Measurements from ENCODE around the gene QPCT.

The QPCT gene

GRCh38 chr2:37315364-37315763 is 29.1 kb upstream of the QPCT start:
- H3K4me1 ChIP-seq (ENCODE audit: control insufficient read depth in 1 of 2, insufficient read depth in 2 of 2, low read length in 2 of 2): peaks cover 0 to 16% of the 10 kb centered on the region in 2 donors
- no peaks in the 10 kb centered on the region for H3K9me3 ChIP-seq (ENCODE audit: control insufficient read depth in 1 of 2, low read length in 2 of 2)
- H3K27me3 ChIP-seq (ENCODE audit: control insufficient read depth in 1 of 2, insufficient read depth in 2 of 2, low read length in 2 of 2): no peaks in the 10 kb centered on the region
- H3K27ac ChIP-seq (ENCODE audit: low read depth, low read length): no peak overlapping the region
- H3K9ac ChIP-seq (ENCODE audit: low read depth in 1 of 2, low read length in 2 of 2): no peak overlapping the region
- no peak overlapping the region for H3K4me3 ChIP-seq (ENCODE audit: low read depth in 1 of 2, low read length in 2 of 2)
- no peaks in the 10 kb centered on the region for H3K36me3 ChIP-seq (ENCODE audit: control insufficient read depth in 1 of 2, insufficient read depth in 2 of 2, low read length in 2 of 2)

GRCh38 chr2:37316181-37316580 is 28.2 kb upstream of the QPCT start:
- no peaks in the 10 kb centered on the region for H3K27me3 ChIP-seq (ENCODE audit: control insufficient read depth in 1 of 2, insufficient read depth in 2 of 2, low read length in 2 of 2)
- H3K4me3 ChIP-seq (ENCODE audit: low read depth in 1 of 2, low read length in 2 of 2): no peak overlapping the region
- H3K27ac ChIP-seq (ENCODE audit: low read depth, low read length): no peak overlapping the region
- H3K9ac ChIP-seq (ENCODE audit: low read depth in 1 of 2, low read length in 2 of 2): no peak overlapping the region
- no peaks in the 10 kb centered on the region for H3K9me3 ChIP-seq (ENCODE audit: control insufficient read depth in 1 of 2, low read length in 2 of 2)
- H3K36me3 ChIP-seq (ENCODE audit: control insufficient read depth in 1 of 2, insufficient read depth in 2 of 2, low read length in 2 of 2): no peaks in the 10 kb centered on the region
- peaks cover 0 to 14% of the 10 kb centered on the region in 2 donors for H3K4me1 ChIP-seq (ENCODE audit: control insufficient read depth in 1 of 2, insufficient read depth in 2 of 2, low read length in 2 of 2)

GRCh38 chr2:37317746-37318145 is 26.7 kb upstream of the QPCT start:
- no peak overlapping the region for H3K9ac ChIP-seq (ENCODE audit: low read depth in 1 of 2, low read length in 2 of 2)
- H3K27me3 ChIP-seq (ENCODE audit: control insufficient read depth in 1 of 2, insufficient read depth in 2 of 2, low read length in 2 of 2): no peaks in the 10 kb centered on the region
- no peak overlapping the region for H3K4me3 ChIP-seq (ENCODE audit: low read depth in 1 of 2, low read length in 2 of 2)
- no peak overlapping the region for H3K27ac ChIP-seq (ENCODE audit: low read depth, low read length)
- H3K4me1 ChIP-seq (ENCODE audit: control insufficient read depth in 1 of 2, insufficient read depth in 2 of 2, low read length in 2 of 2): peaks cover 5 to 16% of the 10 kb centered on the region in 2 donors
- H3K9me3 ChIP-seq (ENCODE audit: control insufficient read depth in 1 of 2, low read length in 2 of 2): no peaks in the 10 kb centered on the region
- no peaks in the 10 kb centered on the region for H3K36me3 ChIP-seq (ENCODE audit: control insufficient read depth in 1 of 2, insufficient read depth in 2 of 2, low read length in 2 of 2)

GRCh38 chr2:37318401-37318800 is 26.0 kb upstream of the QPCT start:
- Histone ChIP-seq H3K9ac (ENCODE audit: low read depth in 1 of 2, low read length in 2 of 2) (no peak overlapping the region), H3K9me3 (ENCODE audit: control insufficient read depth in 1 of 2, low read length in 2 of 2) (no peaks in the 10 kb centered on the region), H3K27ac (ENCODE audit: low read depth, low read length) (no peak overlapping the region), H3K36me3 (ENCODE audit: control insufficient read depth in 1 of 2, insufficient read depth in 2 of 2, low read length in 2 of 2) (no peaks in the 10 kb centered on the region), H3K27me3 (ENCODE audit: control insufficient read depth in 1 of 2, insufficient read depth in 2 of 2, low read length in 2 of 2) (no peaks in the 10 kb centered on the region), H3K4me1 (ENCODE audit: control insufficient read depth in 1 of 2, insufficient read depth in 2 of 2, low read length in 2 of 2) (peaks cover 5 to 19% of the 10 kb centered on the region in 2 donors), H3K4me3 (ENCODE audit: low read depth in 1 of 2, low read length in 2 of 2) (no peak overlapping the region)

- Histone ChIP-seq H3K9me3 (ENCODE audit: control insufficient read depth in 1 of 2, low read length in 2 of 2) (no peaks in the 10 kb centered on the region), H3K9ac (ENCODE audit: low read depth in 1 of 2, low read length in 2 of 2) (no peak overlapping the region), H3K4me1 (ENCODE audit: control insufficient read depth in 1 of 2, insufficient read depth in 2 of 2, low read length in 2 of 2) (peaks cover 5 to 20% of the 10 kb centered on the region in 2 donors), H3K27me3 (ENCODE audit: control insufficient read depth in 1 of 2, insufficient read depth in 2 of 2, low read length in 2 of 2) (no peaks in the 10 kb centered on the region), H3K4me3 (ENCODE audit: low read depth in 1 of 2, low read length in 2 of 2) (no peak overlapping the region), H3K27ac (ENCODE audit: low read depth, low read length) (no peak overlapping the region), H3K36me3 (ENCODE audit: control insufficient read depth in 1 of 2, insufficient read depth in 2 of 2, low read length in 2 of 2) (no peaks in the 10 kb centered on the region)
Measured at GRCh38 chr2:37319754-37320609, 24.4 kb upstream of the QPCT start.

- Histone ChIP-seq H3K36me3 (ENCODE audit: control insufficient read depth in 1 of 2, insufficient read depth in 2 of 2, low read length in 2 of 2) (no peaks in the 10 kb centered on the region), H3K27ac (ENCODE audit: low read depth, low read length) (no peak overlapping the region), H3K27me3 (ENCODE audit: control insufficient read depth in 1 of 2, insufficient read depth in 2 of 2, low read length in 2 of 2) (no peaks in the 10 kb centered on the region), H3K4me1 (ENCODE audit: control insufficient read depth in 1 of 2, insufficient read depth in 2 of 2, low read length in 2 of 2) (peaks cover 11 to 23% of the 10 kb centered on the region in 2 donors), H3K4me3 (ENCODE audit: low read depth in 1 of 2, low read length in 2 of 2) (no peak overlapping the region), H3K9ac (ENCODE audit: low read depth in 1 of 2, low read length in 2 of 2) (no peak overlapping the region), H3K9me3 (ENCODE audit: control insufficient read depth in 1 of 2, low read length in 2 of 2) (no peaks in the 10 kb centered on the region)
Measured at GRCh38 chr2:37321029-37321682, 23.3 kb upstream of the QPCT start.

GRCh38 chr2:37322368-37322767 is 22.1 kb upstream of the QPCT start:
- H3K9me3 ChIP-seq (ENCODE audit: control insufficient read depth in 1 of 2, low read length in 2 of 2): no peaks in the 10 kb centered on the region
- H3K27ac ChIP-seq (ENCODE audit: low read depth, low read length): no peak overlapping the region
- no peak overlapping the region for H3K9ac ChIP-seq (ENCODE audit: low read depth in 1 of 2, low read length in 2 of 2)
- peaks cover 11 to 23% of the 10 kb centered on the region in 2 donors for H3K4me1 ChIP-seq (ENCODE audit: control insufficient read depth in 1 of 2, insufficient read depth in 2 of 2, low read length in 2 of 2)
- H3K27me3 ChIP-seq (ENCODE audit: control insufficient read depth in 1 of 2, insufficient read depth in 2 of 2, low read length in 2 of 2): no peaks in the 10 kb centered on the region
- no peaks in the 10 kb centered on the region for H3K36me3 ChIP-seq (ENCODE audit: control insufficient read depth in 1 of 2, insufficient read depth in 2 of 2, low read length in 2 of 2)
- peak overlapping the region; percentile 6 to 85 for H3K4me3 ChIP-seq (ENCODE audit: low read depth in 1 of 2, low read length in 2 of 2)

GRCh38 chr2:37323176-37323780 is 21.2 kb upstream of the QPCT start:
- H3K27me3 ChIP-seq (ENCODE audit: control insufficient read depth in 1 of 2, insufficient read depth in 2 of 2, low read length in 2 of 2): no peaks in the 10 kb centered on the region
- H3K36me3 ChIP-seq (ENCODE audit: control insufficient read depth in 1 of 2, insufficient read depth in 2 of 2, low read length in 2 of 2): no peaks in the 10 kb centered on the region
- H3K4me1 ChIP-seq (ENCODE audit: control insufficient read depth in 1 of 2, insufficient read depth in 2 of 2, low read length in 2 of 2): peaks cover 11 to 23% of the 10 kb centered on the region in 2 donors
- H3K9me3 ChIP-seq (ENCODE audit: control insufficient read depth in 1 of 2, low read length in 2 of 2): no peaks in the 10 kb centered on the region
- peak overlapping the region; percentile 32 for H3K27ac ChIP-seq (ENCODE audit: low read depth, low read length)
- H3K9ac ChIP-seq (ENCODE audit: low read depth in 1 of 2, low read length in 2 of 2): peak overlapping the region; percentile 56 to 78
- H3K4me3 ChIP-seq (ENCODE audit: low read depth in 1 of 2, low read length in 2 of 2): peak overlapping the region; percentile 80 to 85

GRCh38 chr2:37323781-37324535 is 20.5 kb upstream of the QPCT start:
- Histone ChIP-seq H3K36me3 (ENCODE audit: control insufficient read depth in 1 of 2, insufficient read depth in 2 of 2, low read length in 2 of 2) (no peaks in the 10 kb centered on the region), H3K9ac (ENCODE audit: low read depth in 1 of 2, low read length in 2 of 2) (peak overlapping the region; percentile 56 to 78), H3K4me3 (ENCODE audit: low read depth in 1 of 2, low read length in 2 of 2) (peak overlapping the region; percentile 80 to 85), H3K9me3 (ENCODE audit: control insufficient read depth in 1 of 2, low read length in 2 of 2) (no peaks in the 10 kb centered on the region), H3K27ac (ENCODE audit: low read depth, low read length) (peak overlapping the region; percentile 75), H3K4me1 (ENCODE audit: control insufficient read depth in 1 of 2, insufficient read depth in 2 of 2, low read length in 2 of 2) (peaks cover 11 to 23% of the 10 kb centered on the region in 2 donors), H3K27me3 (ENCODE audit: control insufficient read depth in 1 of 2, insufficient read depth in 2 of 2, low read length in 2 of 2) (no peaks in the 10 kb centered on the region)

GRCh38 chr2:37324536-37324785 is 20.0 kb upstream of the QPCT start:
- Histone ChIP-seq H3K4me3 (ENCODE audit: low read depth in 1 of 2, low read length in 2 of 2) (peak overlapping the region; percentile 82 to 90), H3K9ac (ENCODE audit: low read depth in 1 of 2, low read length in 2 of 2) (no peak overlapping the region), H3K27ac (ENCODE audit: low read depth, low read length) (no peak overlapping the region), H3K27me3 (ENCODE audit: control insufficient read depth in 1 of 2, insufficient read depth in 2 of 2, low read length in 2 of 2) (no peaks in the 10 kb centered on the region), H3K4me1 (ENCODE audit: control insufficient read depth in 1 of 2, insufficient read depth in 2 of 2, low read length in 2 of 2) (peaks cover 11 to 23% of the 10 kb centered on the region in 2 donors), H3K9me3 (ENCODE audit: control insufficient read depth in 1 of 2, low read length in 2 of 2) (no peaks in the 10 kb centered on the region), H3K36me3 (ENCODE audit: control insufficient read depth in 1 of 2, insufficient read depth in 2 of 2, low read length in 2 of 2) (no peaks in the 10 kb centered on the region)
